ENCODE results near the gene SASH1.

GRCh38 chr6:148311966-148312669 lies 30.5 kb upstream of the SASH1 start:
- no peak for TF ChIP-seq ZNF24 (tag by site-specific recombination; IDR thresholded peaks at IDR 0.05)
- no peak for TF ChIP-seq CTCF (tag by site-specific recombination; IDR thresholded peaks at IDR 0.05)
- TF ChIP-seq ATF2 (tag by site-specific recombination; IDR thresholded peaks at IDR 0.05; ENCODE audit: low read depth), result no peak
- no peak for TF ChIP-seq ZNF404 (tag by site-specific recombination; IDR thresholded peaks at IDR 0.05)
- no peak for TF ChIP-seq GLI4 (tag by site-specific recombination; IDR thresholded peaks at IDR 0.05)
- no peak for TF ChIP-seq KLF16 (tag by site-specific recombination; IDR thresholded peaks at IDR 0.05)
- no peak for TF ChIP-seq ZFP3 (tag by site-specific recombination; IDR thresholded peaks at IDR 0.05; ENCODE audit: low read depth)
- no peak for TF ChIP-seq MEIS1 (CRISPR knock-in tag; IDR thresholded peaks at IDR 0.05; ENCODE audit: borderline replicate concordance)
- TF ChIP-seq ZNF843 (tag by site-specific recombination; IDR thresholded peaks at IDR 0.05), result no peak
- no peak for TF ChIP-seq TRIM28 (IDR thresholded peaks at IDR 0.05; ENCODE audit: borderline replicate concordance, low read length)
- TF ChIP-seq ZNF155 (tag by site-specific recombination; IDR thresholded peaks at IDR 0.05), result no peak

All from HEK293 (cell line).